ENCODE data around the gene FOXL3.
"Not testable (repeated sequence)": the region's sequence is repeated elsewhere in the genome, so short reads cannot be mapped to it uniquely, and the experiment has no call there.

The FOXL3 gene

GRCh38 chr7:263483-264351 is 26.3 kb upstream of the FOXL3 start:
- in situ Hi-C loops (cut with HindIII; ENCODE audit: low sequenced_read_pairs); H3K4me3 ChIP-seq (ENCODE audit: low read depth, low read length); DNase-seq (ENCODE audit: low read depth, low spot score): not testable (repeated sequence)

GRCh38 chr7:264541-265191 is 25.3 kb upstream of the FOXL3 start:
- DNase-seq (ENCODE audit: low read depth, low spot score) = no peak
- no peak overlapping the region for H3K4me3 ChIP-seq (ENCODE audit: low read depth, low read length)
- no peak for TF ChIP-seq CTCF (IDR thresholded peaks at IDR 0.05; ENCODE audit: low read depth, low read length)
- in situ Hi-C loops (cut with HindIII; ENCODE audit: low sequenced_read_pairs) = no loop called here

More at GRCh38 chr7:263483-264351, 26.3 kb upstream of the FOXL3 start:
- TF ChIP-seq CTCF (IDR thresholded peaks at IDR 0.05; ENCODE audit: low read depth, low read length) = peak; percentile 10

GRCh38 chr7:265192-265997 is 24.6 kb upstream of the FOXL3 start:
- DNase-seq (ENCODE audit: low read depth, low spot score) = no peak
- TF ChIP-seq CTCF (IDR thresholded peaks at IDR 0.05; ENCODE audit: low read depth, low read length) = no peak
- H3K4me3 ChIP-seq (ENCODE audit: low read depth, low read length) = no peak overlapping the region
- in situ Hi-C loops (cut with HindIII; ENCODE audit: low sequenced_read_pairs) = no loop called here

- TF ChIP-seq CTCF (IDR thresholded peaks at IDR 0.05; ENCODE audit: low read depth, low read length) = no peak
- no peak for DNase-seq (ENCODE audit: low read depth, low spot score)
- in situ Hi-C loops (cut with HindIII; ENCODE audit: low sequenced_read_pairs) = no loop called here
- no peak overlapping the region for H3K4me3 ChIP-seq (ENCODE audit: low read depth, low read length)
Measured at GRCh38 chr7:265998-266850, 23.7 kb upstream of the FOXL3 start.

- DNase-seq (ENCODE audit: low read depth, low spot score) = no peak
- H3K4me3 ChIP-seq (ENCODE audit: low read depth, low read length) = no peak overlapping the region
- TF ChIP-seq CTCF (IDR thresholded peaks at IDR 0.05; ENCODE audit: low read depth, low read length) = peak; percentile 35
- in situ Hi-C loops (cut with HindIII; ENCODE audit: low sequenced_read_pairs) = no loop called here
Measured at GRCh38 chr7:266851-267840, 22.8 kb upstream of the FOXL3 start.

Data from astrocyte of the spinal cord (primary cell).